Endothelial cell of umbilical vein (primary cell): ENCODE data around the gene PRKG1.

Source experiments
- EZH2 ChIP-seq: IDR thresholded peaks from 2 replicates; pipeline ENCODE4 v1.6.1; 2012; ENCODE audit warnings: borderline replicate concordance, low read depth, mild to moderate bottlenecking, moderate library complexity, low read length, inconsistent platforms; ENCODE audit not compliant: severe bottlenecking
- POLR2A ChIP-seq: IDR thresholded peaks from 2 replicates; pipeline ENCODE4 v1.6.1; 2012; ENCODE audit warnings: low read depth, mild to moderate bottlenecking, control low read depth, low read length
- POLR2AphosphoS5 ChIP-seq: IDR thresholded peaks from 2 replicates; pipeline ENCODE4 v1.6.1; 2012; ENCODE audit warnings: low read depth, mild to moderate bottlenecking, control low read depth, low read length, moderate library complexity; ENCODE audit not compliant: insufficient read depth
- TF ChIP-seq, protein P1 (sequence below), 2 donors: IDR thresholded peaks; 1 replicate in 1 of 2; 2 replicates in 1 of 2; pipeline ENCODE4 v1.5.1; 2011; ENCODE audit warnings: low read length in 2 of 2, mild to moderate bottlenecking in 2 of 2, moderate library complexity in 2 of 2, control low read depth in 1 of 2, inconsistent platforms in 1 of 2, low read depth in 1 of 2; ENCODE audit not compliant: insufficient read depth in 1 of 2; ENCODE audit errors: extremely low read depth in 1 of 2
- TF ChIP-seq, protein P2 (sequence below): IDR thresholded peaks from 2 replicates; pipeline ENCODE4 v1.6.1; 2011; ENCODE audit not compliant: insufficient read depth, insufficient read length

DNA sequence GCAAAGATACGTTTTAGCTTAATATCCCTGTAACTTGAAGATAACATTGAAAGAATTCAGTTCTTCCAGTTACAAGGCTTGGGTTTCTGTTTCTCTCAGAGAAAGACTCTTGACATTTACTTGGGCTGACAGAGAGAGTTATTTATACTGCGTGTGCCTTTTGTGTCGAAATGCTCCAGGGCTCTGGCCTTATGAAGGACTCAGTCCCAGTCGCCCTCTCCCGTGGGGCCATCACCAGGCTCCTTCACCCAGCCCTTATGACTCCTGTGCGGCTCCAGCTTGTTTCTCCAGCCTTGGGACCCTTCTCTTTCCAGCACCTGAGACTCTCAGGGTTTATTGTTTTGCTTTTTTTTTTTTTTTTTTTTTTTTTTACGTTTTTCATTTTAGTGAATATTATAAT lies 997.5 kb downstream of the PRKG1 start:
- TF ChIP-seq, protein P1, sequence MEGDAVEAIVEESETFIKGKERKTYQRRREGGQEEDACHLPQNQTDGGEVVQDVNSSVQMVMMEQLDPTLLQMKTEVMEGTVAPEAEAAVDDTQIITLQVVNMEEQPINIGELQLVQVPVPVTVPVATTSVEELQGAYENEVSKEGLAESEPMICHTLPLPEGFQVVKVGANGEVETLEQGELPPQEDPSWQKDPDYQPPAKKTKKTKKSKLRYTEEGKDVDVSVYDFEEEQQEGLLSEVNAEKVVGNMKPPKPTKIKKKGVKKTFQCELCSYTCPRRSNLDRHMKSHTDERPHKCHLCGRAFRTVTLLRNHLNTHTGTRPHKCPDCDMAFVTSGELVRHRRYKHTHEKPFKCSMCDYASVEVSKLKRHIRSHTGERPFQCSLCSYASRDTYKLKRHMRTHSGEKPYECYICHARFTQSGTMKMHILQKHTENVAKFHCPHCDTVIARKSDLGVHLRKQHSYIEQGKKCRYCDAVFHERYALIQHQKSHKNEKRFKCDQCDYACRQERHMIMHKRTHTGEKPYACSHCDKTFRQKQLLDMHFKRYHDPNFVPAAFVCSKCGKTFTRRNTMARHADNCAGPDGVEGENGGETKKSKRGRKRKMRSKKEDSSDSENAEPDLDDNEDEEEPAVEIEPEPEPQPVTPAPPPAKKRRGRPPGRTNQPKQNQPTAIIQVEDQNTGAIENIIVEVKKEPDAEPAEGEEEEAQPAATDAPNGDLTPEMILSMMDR (IDR thresholded peaks at IDR 0.05; ENCODE audit: extremely low read depth in 1 of 2, insufficient read depth in 1 of 2, low read depth in 1 of 2, low read length in 2 of 2): no peak
- TF ChIP-seq POLR2A (no peak), EZH2 (no peak), POLR2AphosphoS5 (no peak)
- TF ChIP-seq, protein P2, sequence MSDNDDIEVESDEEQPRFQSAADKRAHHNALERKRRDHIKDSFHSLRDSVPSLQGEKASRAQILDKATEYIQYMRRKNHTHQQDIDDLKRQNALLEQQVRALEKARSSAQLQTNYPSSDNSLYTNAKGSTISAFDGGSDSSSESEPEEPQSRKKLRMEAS: no peak
